ENCODE data around the gene SCYL1.

The SCYL1 gene

DNA sequence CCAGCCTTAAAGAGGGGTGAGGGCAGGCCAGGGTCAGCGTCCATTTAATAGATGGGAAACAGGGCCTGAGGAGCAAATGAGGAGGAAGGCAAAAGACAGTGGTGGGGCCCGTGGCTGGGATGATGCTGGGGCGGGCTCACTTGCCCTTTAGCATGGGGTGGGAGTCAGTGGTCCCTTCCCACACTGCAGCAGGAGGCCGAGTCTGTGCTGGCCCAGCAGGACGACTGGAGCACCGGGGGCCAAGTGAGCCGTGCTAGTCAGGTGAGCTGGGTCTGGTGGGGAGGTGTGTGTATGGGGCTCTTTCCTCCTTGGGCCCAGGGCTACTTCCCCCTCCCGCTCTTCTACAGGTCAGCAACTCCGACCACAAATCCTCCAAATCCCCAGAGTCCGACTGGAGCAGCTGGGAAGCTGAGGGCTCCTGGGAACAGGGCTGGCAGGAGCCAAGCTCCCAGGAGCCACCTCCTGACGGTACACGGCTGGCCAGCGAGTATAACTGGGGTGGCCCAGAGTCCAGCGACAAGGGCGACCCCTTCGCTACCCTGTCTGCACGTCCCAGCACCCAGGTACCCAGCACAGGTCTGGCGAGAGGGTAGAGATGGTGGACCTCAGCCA lies 12.8 kb downstream of the SCYL1 start:
- no peak for DNase-seq

DNA sequence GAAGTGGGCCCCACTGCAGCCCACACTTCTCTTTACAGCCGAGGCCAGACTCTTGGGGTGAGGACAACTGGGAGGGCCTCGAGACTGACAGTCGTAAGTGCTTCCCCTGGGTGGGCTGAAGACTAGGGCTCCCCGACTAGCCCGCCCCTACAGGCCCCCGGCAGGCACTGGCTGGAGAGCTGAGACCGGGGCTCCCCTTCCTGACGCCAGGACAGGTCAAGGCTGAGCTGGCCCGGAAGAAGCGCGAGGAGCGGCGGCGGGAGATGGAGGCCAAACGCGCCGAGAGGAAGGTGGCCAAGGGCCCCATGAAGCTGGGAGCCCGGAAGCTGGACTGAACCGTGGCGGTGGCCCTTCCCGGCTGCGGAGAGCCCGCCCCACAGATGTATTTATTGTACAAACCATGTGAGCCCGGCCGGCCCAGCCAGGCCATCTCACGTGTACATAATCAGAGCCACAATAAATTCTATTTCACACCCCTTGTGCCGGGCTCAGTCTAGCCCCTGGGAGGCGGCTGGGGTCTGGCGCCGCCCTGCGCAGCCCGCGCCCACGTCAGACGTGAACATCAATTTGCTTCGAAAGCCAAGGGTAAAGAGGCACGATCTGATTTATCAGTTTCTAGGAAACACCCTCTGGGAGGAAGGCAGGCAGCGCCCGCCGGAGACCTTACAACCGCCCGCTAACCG lies 13.5 kb downstream of the SCYL1 start:
- DNase-seq = no peak

DNA sequence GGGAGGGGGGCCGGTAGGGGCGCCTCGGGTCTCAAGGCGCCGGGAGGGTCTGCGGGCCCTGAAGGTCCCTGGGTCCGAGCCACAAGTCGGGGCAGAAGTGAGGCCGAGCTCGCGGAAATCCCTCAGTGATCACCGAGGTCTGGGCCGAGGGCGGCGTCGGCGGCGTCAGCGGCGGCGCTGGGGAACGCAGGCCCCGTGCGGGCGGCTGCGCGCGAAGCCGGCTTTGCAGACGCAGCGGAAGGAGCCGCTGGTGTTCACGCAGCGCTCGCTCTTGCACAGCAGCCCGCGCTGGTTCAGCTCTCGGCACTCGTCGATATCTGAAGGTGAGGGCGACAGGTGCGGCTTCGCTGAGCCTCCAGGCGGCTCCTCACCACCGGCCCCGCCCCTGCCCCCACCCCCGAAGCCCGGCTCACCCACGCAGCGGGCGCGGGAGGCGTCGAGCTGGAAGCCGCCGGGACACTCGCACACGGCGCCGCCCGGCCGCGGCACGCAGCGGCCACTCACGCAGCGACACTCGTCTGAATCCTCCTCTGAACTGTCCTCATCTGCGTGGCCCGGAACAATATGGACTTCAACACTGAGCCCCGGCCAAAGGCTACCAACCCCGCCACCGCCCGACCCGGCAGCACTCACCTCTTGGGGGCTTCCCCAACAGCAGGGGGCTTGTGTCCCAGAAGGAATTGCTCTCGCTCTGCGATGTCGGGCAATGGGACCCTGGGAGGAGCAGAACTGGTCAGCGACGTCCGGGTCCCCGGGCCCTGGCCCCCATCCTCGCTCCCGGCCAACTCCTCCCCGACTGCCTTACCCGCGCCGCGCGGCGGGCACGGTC lies 14.2 kb downstream of the SCYL1 start:
- no peak for DNase-seq

DNA sequence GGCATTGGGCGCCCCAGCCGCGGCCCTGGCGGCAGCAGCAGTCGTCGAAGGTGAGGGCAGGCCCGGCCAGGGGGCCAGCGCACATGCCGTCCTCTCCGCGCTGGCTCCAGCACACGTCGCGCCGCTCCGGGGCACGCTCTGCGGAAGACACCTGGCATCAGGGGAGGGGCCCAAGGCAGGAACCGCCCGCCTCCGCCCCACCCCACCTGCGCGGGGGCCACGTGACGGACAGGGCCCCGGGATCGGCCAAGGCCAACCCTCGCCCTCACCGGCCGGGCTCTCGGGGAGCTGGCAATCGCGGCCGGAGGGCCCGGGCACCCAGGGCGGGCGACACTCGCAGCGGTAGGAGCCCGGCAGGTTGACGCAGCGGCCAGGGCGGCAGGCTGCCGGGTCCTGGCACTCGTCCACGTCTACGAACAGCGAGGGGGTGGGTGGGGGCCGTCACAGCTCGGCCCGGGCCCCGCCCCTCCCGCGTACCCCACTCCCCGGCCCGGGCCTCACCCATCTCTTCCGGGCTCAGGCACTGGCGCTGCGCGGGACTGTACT lies 14.9 kb downstream of the SCYL1 start:
- DNase-seq = no peak

DNA sequence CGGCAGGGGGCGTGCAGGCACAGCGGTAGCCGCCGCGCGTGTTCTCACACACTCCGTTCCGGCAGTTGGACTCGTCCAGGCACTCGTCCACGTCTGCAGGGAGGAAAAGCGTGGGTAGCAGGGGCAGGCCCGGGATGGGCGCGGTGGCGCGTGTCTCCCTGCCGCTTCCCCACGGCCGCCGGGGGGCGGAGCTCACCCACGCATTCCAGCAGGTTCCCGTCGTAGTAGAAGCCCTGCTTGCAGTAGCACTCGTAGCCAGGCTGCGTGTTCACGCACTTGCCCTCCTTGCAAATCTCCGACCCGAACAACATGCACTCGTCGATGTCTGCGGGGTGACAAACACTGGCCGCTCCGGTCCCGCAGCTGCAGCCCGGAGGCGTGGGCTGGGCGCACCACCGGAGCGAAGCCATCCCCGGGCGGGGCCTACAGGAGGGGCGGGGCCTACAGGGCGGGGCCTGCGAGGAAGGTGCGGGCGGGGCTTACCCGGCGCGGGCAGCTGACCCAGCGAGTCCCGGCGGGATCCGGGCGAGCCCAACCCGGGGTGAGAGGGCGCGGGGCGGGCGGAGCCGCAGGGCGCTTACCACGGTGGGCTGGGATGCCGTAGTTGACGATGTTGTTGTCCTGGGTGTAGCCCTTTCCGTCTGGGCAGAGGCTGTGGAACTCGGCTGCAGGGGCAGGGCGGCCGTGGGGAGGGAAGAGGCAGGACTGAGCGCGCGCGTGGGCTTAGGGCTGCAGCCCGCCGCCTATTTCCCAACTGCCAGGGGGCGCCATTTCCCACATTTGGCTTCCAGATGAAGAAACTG lies 15.6 kb downstream of the SCYL1 start:
- DNase-seq = no peak

DNA sequence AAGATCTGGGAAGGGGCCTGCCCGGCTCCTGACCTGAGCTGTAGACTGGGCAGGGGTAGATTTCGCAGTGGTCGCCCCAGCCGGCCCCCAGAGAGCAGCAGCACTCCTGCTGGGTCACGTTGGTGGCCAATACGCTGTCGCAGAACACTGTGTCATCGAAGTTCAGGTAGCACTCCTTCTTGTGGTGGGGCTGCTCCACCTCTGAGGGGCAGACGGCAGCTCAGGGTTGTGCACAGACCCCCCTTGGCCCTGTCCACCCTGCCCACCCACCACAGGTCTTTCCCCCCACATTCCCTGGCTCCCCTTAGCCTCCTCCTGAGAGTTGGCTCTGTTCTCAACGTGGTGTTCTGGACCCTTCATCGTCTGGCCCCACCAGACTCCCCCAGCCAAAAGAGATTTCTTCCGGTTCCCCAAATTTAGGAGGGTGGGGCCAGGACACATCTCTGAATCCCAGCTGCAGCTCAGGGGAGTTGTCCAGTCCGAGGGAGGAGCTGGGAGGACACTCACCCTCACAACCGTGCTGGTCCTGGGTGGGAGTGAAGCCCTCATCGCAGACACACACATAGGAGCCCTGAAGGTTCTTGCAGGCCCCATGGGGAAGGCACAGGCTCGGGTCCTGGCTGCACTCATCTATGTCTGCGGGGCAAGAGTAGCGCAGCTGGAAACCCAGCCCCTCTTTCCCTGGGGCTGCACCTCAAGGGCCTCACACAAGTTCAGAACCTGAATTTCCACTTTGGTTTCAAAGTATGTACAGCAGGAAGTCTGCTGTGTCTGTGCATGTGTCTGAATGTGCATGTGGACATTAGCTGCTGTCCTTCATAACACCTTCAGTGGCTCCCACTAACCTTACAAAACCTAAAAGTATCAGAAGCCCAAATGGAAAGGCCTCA lies 16.5 kb downstream of the SCYL1 start:
- no peak for DNase-seq

DNA sequence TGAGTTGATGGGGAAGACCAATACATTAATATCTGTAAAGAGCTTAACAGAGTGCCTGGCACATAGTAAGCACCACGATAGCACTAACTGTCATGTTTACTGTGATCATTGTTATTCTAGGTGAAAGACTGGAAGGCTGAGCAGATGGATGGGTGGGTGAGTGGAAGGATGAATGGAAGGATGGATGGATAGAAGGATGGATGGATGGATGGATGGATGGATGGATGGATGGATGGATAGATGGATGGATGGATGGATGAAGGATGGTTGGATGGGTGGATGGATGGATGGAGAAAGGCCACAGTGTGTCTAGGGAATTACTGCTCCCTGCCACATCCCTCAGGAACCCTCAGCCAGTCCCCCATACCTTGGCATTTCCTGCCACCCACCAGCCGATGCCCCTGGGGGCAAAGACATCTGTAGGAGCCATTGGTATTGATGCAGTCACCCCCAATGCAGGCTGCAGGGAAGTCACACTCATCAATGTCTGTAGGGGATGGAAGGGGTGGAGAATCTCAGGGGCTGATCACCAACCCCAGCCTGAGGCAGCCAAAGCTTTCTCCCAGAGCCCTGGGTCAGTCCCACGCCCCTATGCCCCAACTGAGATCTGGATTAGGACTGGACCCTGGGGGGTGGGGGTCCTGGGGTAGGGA lies 18.0 kb downstream of the SCYL1 start:
- no peak for DNase-seq

DNA sequence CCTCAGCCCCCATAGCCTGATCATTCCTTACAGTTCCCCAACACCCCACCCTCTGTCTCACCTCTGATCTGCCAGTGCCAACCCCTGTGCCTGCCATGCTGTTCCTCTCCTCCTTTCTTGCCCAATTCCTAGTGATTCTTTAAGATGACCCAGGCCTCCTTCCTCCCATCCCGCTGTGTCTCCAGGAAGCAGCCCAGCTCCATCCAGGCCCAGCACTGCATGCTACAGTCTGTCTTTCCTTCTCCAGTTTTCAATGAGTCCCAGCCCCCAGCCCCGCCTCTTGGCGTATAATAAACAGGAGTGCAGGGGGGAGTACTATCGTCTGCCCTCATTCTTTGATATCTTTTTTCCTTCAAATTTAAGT lies 21.0 kb downstream of the SCYL1 start:
- DNase-seq = no peak

DNA sequence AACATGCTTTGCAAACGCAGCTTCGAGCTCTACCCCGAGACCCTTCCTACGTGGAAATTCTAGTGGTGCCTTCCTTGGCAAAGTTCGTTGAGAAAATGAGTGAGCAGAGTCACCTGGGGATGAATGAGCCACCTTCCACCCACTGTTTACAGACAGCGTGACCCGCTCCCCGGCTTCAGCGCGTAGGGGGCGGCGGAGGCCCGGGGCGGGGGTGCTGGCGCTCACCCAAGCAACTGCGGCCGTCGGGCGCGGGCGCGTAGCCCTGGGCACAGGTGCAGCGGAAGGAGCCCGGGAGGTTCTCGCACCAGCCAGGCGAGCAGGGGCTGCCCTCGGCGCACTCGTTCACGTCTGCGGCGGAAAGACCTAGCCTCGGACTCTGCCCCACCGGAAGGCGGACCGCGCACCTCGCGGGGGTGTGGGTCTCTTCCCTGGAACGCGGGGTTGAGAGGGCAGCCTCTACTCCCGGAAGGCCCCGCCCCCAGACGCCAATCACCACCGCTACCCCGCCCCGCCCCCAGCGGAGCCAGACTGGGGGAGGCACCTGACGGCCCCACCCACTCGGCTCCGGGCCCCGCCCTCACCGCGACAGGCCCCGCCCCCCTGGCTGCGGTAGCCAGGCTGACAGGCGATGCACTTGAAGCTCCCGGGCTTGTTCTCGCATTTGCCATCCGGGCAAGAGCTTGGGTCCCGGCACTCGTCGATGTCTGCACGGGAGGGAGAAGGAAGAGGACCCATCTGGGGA lies 21.5 kb downstream of the SCYL1 start:
- peak; percentile 40 for DNase-seq

DNA sequence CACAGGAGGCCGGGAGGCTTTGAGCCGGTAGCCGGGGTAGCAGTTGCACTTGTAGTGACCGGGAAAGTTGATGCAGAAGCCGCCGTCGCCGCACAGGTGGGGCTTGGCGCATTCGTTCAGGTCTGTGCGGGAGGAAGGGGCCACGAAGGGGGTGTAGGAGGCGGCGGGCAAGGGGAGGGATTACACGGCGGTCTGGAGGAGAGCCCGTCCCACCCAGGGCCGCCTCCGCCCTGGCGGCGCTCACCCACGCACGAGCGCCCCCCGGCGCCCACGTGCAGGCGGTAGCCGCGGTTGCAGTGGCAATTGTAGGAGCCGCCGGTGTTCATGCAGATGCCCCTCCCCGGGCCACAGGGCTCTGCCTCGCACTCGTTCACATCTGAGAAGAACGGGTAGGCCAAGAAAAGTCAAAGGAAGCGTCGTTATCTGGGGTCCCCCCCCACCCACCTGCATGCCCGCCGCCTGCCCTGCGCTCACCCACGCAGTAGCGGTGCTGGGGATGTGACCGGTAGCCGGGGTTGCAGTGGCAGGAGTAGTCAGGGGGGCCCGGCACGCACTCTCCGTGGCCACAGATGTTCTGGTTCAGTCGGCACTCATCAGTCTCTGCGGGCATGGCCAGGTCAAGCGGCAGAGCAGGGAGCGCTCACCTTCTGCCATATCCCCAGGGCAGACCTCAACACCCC lies 22.7 kb downstream of the SCYL1 start:
- DNase-seq = no peak

DNA sequence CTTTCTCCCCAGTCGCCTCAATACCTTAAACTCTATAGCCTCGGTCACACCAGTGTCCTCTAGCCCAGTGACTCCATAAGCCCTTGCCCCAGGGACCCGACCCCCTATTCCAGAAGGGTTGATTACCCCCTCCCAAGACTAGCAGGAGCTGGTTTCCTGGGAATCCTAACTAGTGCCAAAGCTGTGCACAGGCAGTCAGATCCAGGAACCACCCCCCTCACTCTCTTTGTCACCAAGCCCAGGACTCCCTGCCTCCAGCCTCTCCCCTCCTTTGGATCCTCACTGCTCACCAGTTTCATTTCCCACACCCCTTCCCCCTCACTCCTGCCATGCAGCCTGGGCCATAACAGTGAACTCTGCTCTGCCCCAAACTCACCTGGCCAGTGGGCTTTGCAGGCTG lies 23.5 kb downstream of the SCYL1 start:
- no peak for DNase-seq

DNA sequence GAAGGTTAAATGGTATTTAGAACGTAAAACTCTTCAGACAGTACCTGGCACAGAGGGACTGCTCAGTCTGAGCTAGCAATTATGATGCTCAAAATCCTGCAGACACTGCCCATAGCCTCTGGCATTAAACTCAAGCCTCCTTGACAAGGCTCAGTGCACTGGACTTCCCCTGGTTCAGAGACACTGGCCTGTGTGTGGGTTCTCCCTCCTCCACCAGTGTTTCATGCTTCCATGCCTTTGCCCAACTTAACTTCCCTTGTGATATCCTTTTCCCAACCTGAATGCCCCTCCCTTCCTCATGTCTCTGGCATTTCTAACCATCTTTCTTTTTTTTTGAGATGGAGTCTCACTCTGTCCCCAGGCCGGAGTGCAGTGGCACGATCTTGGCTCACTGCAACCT lies 24.2 kb downstream of the SCYL1 start:
- no peak for DNase-seq

DNA sequence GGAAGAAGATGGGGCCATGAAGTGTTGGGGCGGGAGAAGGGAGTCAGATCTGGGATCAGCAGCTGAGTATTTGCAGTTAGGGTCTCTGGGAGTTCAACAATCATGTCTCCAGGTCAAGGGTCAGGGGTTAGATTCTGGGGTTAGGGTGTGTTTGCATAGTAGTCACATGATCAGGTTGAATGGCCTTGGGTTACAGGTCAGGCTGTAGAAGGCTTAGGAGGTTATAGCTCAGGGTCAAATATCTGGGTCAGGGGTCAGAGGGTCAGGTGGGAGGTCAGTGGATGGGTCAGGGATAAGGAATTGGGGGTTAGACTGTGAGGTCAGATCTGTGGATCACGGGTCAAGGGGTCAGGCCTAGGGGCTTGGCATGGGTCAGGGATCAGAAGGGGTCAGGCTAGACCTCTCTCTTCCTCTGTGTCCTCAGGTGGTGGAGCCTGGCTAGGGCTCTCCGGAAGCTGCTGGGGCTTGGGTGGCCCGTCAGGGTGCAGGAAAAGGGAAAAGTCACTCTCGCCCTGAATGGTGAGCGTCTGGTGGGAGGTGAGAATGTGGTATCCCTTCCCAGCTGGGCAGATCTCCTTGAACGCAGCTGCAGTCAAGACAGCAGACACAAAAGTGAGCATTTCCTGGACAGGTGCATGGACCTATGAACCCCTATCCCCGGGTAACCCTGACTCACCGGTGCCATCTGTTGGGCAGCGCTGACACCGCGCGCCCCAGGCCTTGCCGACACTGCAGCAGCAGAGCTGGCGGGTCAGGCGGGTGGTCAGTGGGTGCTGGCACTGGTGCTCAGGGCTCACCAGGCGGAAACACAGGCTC lies 26.9 kb downstream of the SCYL1 start:
- DNase-seq = peak; percentile 33

DNA sequence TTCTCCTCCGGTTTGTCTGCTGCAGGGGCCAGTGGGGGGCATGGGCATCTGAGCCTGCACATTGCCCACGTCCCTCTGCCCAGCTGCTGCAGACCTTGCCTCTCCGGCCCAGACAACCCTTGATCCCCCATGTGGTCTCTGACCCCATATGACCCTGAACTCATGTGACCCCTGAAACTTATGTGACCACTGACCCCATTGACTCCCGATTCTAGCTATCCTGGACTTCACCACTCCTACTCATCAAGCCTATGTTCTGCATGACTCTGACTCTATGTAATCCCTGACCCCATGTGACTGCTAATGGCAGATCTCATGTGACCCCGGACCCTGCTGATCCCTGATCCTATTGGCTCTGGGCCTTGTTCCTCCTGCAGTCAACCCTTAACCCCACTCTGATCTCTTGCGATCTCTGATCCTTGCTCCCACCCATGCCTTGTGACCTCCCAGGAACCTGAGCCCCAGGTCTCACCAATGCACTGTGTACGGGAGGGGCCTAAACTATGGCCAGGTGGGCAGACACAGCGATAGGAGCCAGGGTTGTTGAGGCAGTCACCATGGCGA lies 27.6 kb downstream of the SCYL1 start:
- DNase-seq = no peak

DNA sequence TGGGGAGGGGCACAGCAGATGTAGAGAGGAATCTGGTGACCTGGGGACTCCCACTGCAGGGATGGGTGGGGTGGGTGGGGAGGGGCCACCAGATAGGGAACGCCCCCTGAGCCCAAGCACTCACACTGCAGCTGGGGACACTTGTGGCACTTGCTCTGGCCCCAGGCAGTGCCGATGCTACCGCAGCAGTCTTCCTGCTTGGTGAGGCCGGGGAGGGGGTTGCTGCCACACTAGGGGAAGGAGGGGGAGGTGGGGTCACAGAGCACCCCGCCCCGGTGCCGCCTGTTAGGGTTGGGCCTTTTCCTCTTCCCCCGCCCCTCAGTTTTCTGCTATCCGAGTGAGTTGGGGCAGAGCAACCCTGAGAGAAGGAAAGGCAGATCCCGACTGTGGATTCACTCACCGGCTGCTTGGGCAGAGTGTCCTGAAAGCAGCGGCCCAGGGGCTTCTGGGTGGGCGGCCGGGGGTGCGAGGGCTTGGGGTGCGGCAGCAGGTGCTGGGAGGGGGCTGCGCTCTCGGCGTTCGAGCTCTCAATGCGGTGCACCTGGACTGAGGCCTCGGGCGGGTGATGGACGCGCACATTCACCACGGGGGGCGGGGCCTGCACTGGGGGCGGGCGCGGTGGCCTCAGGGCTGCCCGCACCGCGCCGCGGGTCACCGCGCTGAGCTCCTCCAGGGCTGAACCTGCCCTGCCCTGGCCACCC lies 28.6 kb downstream of the SCYL1 start:
- peak; percentile 27 for DNase-seq

DNA sequence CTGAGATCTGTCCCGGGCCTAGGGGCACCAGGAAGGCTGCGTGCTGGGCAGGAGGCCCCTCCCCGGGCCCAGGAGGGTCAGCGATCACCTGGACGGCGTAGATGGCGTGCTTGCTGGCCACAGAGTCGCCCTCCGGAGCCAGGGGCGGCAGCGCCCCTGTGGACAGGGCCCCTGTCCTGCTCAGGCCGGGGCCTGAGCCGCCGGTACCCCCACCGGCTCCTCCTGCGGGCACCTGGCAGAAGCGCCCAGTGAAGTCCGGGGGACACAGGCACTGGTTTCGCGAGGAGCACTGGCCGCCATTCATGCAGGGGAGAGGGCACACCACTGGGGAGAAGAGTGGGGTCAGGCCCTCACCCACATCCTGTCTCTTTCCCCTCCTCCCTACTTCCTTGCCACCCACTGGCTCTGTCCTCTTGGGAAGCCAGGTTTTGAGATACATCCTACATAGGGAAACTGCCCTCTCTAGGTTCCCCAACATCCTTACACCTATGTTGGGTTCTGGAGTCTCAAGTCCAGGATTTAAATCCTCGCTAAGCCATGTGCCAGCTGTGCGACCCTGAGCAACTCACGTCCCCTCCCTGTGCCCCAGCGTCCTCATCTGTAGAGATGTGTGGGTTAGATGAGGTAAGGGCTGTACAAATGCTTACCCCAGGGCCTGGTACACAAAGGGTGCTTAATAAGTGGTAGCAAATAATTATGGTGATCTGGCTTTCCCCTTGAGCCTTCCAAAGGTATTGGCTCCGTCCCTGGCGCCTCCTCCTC lies 29.4 kb downstream of the SCYL1 start:
- DNase-seq = no peak

DNA sequence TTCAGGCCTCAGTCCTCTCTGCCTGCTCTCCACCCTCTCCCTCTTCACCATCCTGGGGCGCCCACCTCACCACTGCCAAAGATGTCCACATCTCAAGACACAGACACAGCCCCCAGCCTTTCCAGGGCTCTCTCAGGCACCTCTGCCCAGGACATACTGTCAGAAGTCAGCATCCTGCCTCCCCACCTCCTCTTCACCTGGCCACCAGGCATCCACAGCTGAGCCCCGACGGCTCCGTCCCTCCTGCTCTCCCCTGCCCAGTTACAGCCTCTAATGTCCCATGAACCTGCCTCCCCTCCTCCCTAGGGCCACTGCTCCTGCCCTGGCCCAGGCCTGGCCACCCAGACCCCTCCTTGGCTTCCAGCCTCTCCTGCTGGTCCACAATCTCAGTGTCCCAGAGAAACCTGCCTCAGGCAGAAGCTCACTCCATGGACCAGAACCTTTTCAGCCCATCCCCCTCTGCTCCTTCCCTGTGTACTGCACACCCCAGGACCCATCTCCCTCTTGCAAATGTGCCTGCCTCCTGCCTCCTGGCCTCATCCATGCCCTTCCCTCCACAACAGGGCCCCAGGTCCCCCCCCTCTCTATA lies 30.1 kb downstream of the SCYL1 start:
- no peak for DNase-seq

Data from NCI-H187 treated with DMSO at 0.1 percent for 48 hours (cell line).